GM12801 (cell line): ENCODE results near the gene TROAP.

Experiments used
- CTCF ChIP-seq: IDR thresholded peaks from one replicate; pipeline ENCODE4 v1.5.1; 2011; ENCODE audit warnings: control low read depth; ENCODE audit not compliant: insufficient read length; ENCODE audit errors: extremely low read depth

Gene TROAP

DNA sequence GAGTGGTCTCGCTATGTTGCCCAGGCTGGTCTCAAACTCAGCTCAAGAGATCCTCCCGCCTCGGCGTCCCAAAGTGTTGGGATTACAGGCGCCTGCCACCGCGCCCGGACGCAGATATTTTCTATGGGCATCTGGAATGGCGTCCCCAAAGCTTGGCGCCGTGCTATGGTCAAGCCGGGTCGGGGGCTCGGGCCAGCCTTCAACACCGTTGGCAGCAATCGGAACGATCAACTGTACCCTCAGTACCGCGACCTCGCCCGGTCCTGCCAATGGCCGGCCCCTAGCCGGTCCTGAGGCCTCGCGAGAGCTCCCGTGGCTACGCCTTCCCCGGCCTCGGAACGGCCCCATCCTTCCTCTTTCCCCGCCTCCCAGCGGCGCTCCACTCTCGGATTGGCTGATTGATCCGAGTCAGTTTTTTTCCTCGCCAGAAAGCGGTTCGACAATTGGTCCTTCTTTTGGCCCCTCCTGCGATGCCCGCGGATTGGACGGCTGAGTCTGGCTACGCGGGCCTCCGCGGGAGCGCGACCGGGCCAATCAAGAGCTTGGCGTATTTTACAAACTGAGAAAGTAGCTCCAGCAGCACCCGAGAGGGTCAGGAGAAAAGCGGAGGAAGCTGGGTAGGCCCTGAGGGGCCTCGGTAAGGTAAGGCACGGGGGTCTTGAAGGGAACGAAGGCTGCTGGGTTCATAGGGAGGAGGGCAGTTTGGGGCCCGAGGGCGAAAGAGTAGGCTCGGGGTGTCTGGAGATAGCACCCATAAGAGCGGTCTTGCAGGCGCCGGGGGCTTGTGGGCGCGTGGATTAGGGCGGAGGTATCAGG lies at the start of gene TROAP:
Gene TROAP (plus strand): TSS at position 548 of the 816 bp plus-strand sequence. CDS start 354 bp downstream, outside the sequence.
- no peak for TF ChIP-seq CTCF

DNA sequence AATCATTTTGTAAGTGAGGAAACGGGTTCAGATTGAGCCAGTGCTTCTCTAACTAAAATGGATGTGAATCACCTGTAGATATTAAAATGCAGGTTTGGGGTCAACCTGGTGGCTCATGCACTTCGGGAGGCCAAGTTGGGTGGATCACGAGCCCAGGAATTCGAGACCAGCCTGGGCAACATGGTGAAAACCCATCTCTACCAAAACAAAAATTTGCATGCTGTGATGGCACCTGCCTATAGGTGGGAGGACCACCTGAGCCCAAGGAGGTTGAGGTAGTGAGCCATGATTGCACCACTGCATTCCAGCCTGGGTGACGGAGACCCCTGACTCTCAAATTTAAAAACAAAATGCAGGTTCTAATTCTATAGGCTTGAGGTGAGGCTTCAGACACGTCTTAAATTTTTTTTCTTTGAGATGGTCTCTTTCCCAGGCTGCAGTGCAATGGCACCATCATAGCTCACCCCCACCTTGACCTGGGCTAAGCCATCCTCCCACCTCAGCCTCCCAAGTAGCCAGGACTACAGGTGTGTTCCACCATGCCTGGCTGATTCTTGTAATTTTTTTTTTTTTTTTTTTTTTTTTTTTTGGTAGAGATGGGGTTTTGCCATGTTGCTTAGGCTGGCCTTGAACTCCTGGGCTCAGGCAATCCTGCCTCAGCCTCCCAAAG lies 49.2 kb upstream of the TROAP start:
- TF ChIP-seq CTCF, result no peak

GRCh38 chr12:49274396-49275069 lies 48.5 kb upstream of the TROAP start:
- TF ChIP-seq CTCF, result no peak

DNA sequence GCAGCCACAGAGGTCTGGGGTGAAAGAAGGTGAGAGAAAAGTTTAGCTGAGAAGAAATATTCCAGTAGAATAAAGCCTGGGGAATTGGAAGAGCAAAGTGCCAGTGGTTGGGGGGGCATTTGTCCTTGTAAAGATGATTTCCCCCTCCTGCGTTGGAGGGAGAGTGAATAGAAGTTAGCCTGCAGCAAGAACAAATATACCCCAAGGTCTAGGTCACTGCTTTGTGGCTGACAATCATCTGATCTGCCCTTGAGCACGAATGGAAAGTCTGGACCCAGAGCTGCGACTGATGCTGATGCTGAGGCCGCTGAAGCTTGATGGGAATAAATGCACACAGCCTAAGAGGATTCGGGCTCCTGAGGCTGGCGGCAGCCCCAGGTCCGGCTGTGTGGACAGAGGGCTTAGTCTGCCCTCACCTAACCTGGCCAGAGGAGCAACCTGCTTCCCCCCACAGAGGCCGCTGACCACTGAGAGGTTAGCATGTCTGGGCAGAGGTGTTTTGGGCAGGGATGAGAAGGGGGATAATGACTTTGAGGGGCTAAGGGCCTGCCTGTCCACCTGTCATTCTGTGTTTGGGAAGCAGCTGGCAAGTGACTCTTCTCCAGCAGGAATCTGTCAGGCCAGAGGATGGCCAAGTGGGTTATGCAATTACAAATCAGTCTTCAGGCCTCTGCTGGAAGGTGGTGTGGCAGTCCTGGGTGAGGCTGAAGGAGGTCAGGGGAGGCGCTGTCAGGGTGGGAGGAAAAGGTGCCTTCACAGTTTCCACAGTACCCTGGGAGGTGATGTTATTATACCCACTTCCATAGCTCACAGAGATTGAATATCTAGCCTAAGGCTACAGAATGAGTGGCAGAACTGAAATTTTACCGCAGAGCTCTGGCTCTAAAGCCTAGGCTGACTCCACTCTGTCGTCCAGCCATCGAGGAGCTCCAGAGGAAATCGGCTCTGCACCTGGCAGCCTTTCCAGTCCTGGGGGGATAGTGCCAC lies 46.5 kb upstream of the TROAP start:
- TF ChIP-seq CTCF, result no peak

- no peak for TF ChIP-seq CTCF
Measured at GRCh38 chr12:49277466-49277865, 45.6 kb upstream of the TROAP start.

DNA sequence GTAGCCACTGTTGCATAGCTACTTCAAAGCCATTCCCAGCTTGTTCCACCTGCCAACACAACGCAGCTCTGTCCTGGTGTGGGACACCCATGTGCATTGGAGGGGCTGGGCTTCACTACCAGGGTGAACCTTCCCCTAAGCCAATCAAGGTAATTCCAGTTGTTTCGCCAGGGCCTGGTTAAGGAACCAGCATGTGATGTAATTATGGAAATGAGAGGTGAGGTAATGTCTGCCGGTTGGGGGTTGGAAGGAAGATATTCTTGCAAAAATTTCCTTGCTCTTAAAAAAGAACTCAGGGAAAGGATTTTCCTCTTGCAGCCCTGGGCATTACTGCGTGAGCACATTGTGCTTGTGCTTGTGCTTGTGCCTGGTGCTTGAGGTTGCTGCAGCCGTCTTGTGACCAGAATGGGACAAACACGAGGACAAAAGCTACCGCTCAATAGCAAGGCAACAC lies 43.3 kb upstream of the TROAP start:
- TF ChIP-seq CTCF, result no peak
